ENCODE results near the gene SULT1A1. TPM values are rescaled to one million over a fixed set of nuclear protein-coding genes. Genes with fewer than 3 reads are reported as not detected.

The SULT1A1 gene
- total and polyA plus RNA-seq, 2 of the 13 experiments (the other 11 are each of a cell fraction or from before 2014, with no cell fraction given), result 114 to 147 TPM

DNA sequence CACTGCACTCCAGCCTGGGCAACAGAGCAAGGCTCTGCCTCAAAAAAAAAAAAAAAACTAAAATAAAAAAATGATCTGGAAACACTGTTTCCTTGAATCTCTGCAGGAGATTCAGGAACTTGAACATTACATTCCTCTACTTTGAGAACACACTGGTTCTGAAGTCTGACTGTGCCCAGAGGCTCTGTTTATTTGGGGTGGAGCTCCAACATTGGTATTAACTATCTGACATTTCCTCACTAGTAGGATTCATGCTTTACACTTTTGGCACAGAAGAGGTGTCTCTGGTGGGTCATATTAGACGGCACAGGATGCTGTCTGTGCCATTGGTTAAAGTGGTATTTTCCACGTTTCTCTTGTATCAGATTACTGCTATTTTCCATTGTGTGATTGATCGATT lies 23.4 kb downstream of the SULT1A1 start:
- FAIRE-seq (no peak), ATAC-seq (no peak), DNase-seq (ENCODE audit: low spot score) (no peak)
- Histone ChIP-seq H3K36me3 (replicated peaks in 1 of 2; ENCODE audit: control insufficient read depth in 1 of 2, insufficient read depth in 2 of 2, low read length in 2 of 2) (peaks cover 32 to 67% of the 10 kb centered on the region in 2 experiments), H3K9me3 (ENCODE audit: low read length) (no peaks in the 10 kb centered on the region), H2AFZ (ENCODE audit: low read length) (no peak overlapping the region), H3K79me2 (ENCODE audit: insufficient read depth, low read length) (no peaks in the 10 kb centered on the region), H3K9ac (ENCODE audit: insufficient read depth, low read depth, low read length) (no peak overlapping the region), H3K4me3 (replicated peaks in 1 of 3; ENCODE audit: insufficient read depth in 1 of 3, low read depth in 2 of 3, low read length in 3 of 3) (no peak overlapping the region), H3K4me1 (ENCODE audit: insufficient read depth, low read length) (peaks cover under 1% of the 10 kb centered on the region; the same call in 1 of the 2 replicates), H3K27ac (ENCODE audit: extremely low read length, insufficient read depth, low read length) (no peak overlapping the region), H3K27me3 (ENCODE audit: control insufficient read depth in 1 of 2, insufficient read depth in 2 of 2, low read length in 2 of 2) (no peaks in the 10 kb centered on the region), H3K4me2 (ENCODE audit: low read depth, low read length) (no peak overlapping the region), H4K20me1 (ENCODE audit: insufficient read depth, low read length) (no peaks in the 10 kb centered on the region; the same call in 1 of the 2 replicates)
- WGBS (ENCODE audit: low lambda C conversion rate), result 97% methylated on average over 3 of the region's 3 CpGs
- in situ Hi-C loops (cut with HindIII; ENCODE audit: extremely low pct_ligation_motif_present, low pct_unique_long_range_greater_than_20kb) (no loop called here), intact Hi-C loops (cut with micrococcal nuclease; ENCODE audit: unreplicated experiment) (no loop called here)
- no TSS peak for BruUV-seq (replicated peaks)
- ChIA-PET CTCF (ENCODE audit: low intra/inter-chr PET ratio, low total read pairs) (no interaction called here), POLR2A (interaction anchor here (2.1 kb wide), 1 partner anchor 11 kb away, joined by 7 read pairs; the partner anchor contains the start of gene SULT1A2)
- TF ChIP-seq KMT2B (CRISPR knock-in tag; IDR thresholded peaks at IDR 0.05) (no peak), CREM (IDR thresholded peaks at IDR 0.05) (no peak), CREM (CRISPR knock-in tag; IDR thresholded peaks at IDR 0.05) (no peak)

DNA sequence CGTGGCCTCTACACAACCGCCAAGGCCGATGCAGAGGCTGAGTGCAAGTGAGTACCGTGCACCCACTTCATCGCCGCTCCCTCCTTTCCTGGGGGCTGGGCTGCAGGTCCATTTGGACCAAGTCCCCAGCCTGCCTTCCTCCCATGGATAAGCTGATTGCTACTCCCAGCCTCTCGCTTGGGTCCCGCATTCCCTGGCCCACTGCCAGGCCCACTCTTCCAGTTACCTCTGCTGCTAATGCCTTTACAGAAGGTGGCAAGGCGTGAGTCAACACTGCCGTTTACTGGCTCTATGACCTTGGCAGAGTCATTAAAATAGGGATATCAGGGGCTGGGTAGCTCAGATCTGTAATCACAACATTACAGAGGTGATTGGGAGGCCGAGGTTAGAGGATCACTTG lies 24.2 kb downstream of the SULT1A1 start:
- Histone ChIP-seq H3K9me3 (ENCODE audit: low read length) (no peaks in the 10 kb centered on the region), H3K4me1 (ENCODE audit: insufficient read depth, low read length) (peaks cover 8% of the 10 kb centered on the region), H3K4me3 (replicated peaks in 1 of 3; ENCODE audit: insufficient read depth in 1 of 3, low read depth in 2 of 3, low read length in 3 of 3) (no peak overlapping the region), H4K20me1 (ENCODE audit: insufficient read depth, low read length) (no peaks in the 10 kb centered on the region; the same call in 1 of the 2 replicates), H2AFZ (ENCODE audit: low read length) (no peak overlapping the region), H3K27ac (ENCODE audit: extremely low read length, insufficient read depth, low read length) (no peak overlapping the region), H3K27me3 (ENCODE audit: control insufficient read depth in 1 of 2, insufficient read depth in 2 of 2, low read length in 2 of 2) (no peaks in the 10 kb centered on the region), H3K79me2 (ENCODE audit: insufficient read depth, low read length) (no peaks in the 10 kb centered on the region), H3K9ac (ENCODE audit: insufficient read depth, low read depth, low read length) (no peak overlapping the region), H3K4me2 (ENCODE audit: low read depth, low read length) (no peak overlapping the region), H3K36me3 (replicated peaks in 1 of 2; ENCODE audit: control insufficient read depth in 1 of 2, insufficient read depth in 2 of 2, low read length in 2 of 2) (peaks cover 30 to 65% of the 10 kb centered on the region in 2 experiments)
- in situ Hi-C loops (cut with HindIII; ENCODE audit: extremely low pct_ligation_motif_present, low pct_unique_long_range_greater_than_20kb), result no loop called here
- DNase-seq (ENCODE audit: low spot score) (no peak), ATAC-seq (no peak), FAIRE-seq (no peak)
- no TSS peak for BruUV-seq (replicated peaks)
- intact Hi-C loops (cut with micrococcal nuclease; ENCODE audit: unreplicated experiment), result no loop called here
- WGBS (ENCODE audit: low lambda C conversion rate), result 94% methylated on average over 11 of the region's 11 CpGs
- CTCF ChIA-PET (ENCODE audit: low intra/inter-chr PET ratio, low total read pairs), result no interaction called here
- POLR2A ChIA-PET, result interaction anchor here (2.1 kb wide), 1 partner anchor 11 kb away, joined by 7 read pairs; the partner anchor contains the start of gene SULT1A2
- no peak for TF ChIP-seq GFI1 (CRISPR knock-in tag; IDR thresholded peaks at IDR 0.05; ENCODE audit: borderline replicate concordance)
- TF ChIP-seq KDM2A (CRISPR knock-in tag; IDR thresholded peaks at IDR 0.05; ENCODE audit: borderline replicate concordance, low read depth), result no peak
- no peak for TF ChIP-seq KLF6 (CRISPR knock-in tag; IDR thresholded peaks at IDR 0.05)
- no peak for TF ChIP-seq HMGA1 (CRISPR knock-in tag; conservative IDR thresholded peaks at IDR 0.05)
- TF ChIP-seq NAIF1 (CRISPR knock-in tag; IDR thresholded peaks at IDR 0.05; ENCODE audit: borderline replicate concordance), result no peak
- TF ChIP-seq ZNF709 (CRISPR knock-in tag; IDR thresholded peaks at IDR 0.05), result no peak
- no peak for TF ChIP-seq ZNF75D (CRISPR knock-in tag; IDR thresholded peaks at IDR 0.05; ENCODE audit: borderline replicate concordance)
- TF ChIP-seq NFE2L1 (CRISPR knock-in tag; IDR thresholded peaks at IDR 0.05; ENCODE audit: borderline replicate concordance), result no peak
- no peak for TF ChIP-seq MED8 (CRISPR knock-in tag; IDR thresholded peaks at IDR 0.05; ENCODE audit: insufficient replicate concordance)
- TF ChIP-seq ZNF563 (CRISPR knock-in tag; IDR thresholded peaks at IDR 0.05), result no peak
- TF ChIP-seq, protein P1, sequence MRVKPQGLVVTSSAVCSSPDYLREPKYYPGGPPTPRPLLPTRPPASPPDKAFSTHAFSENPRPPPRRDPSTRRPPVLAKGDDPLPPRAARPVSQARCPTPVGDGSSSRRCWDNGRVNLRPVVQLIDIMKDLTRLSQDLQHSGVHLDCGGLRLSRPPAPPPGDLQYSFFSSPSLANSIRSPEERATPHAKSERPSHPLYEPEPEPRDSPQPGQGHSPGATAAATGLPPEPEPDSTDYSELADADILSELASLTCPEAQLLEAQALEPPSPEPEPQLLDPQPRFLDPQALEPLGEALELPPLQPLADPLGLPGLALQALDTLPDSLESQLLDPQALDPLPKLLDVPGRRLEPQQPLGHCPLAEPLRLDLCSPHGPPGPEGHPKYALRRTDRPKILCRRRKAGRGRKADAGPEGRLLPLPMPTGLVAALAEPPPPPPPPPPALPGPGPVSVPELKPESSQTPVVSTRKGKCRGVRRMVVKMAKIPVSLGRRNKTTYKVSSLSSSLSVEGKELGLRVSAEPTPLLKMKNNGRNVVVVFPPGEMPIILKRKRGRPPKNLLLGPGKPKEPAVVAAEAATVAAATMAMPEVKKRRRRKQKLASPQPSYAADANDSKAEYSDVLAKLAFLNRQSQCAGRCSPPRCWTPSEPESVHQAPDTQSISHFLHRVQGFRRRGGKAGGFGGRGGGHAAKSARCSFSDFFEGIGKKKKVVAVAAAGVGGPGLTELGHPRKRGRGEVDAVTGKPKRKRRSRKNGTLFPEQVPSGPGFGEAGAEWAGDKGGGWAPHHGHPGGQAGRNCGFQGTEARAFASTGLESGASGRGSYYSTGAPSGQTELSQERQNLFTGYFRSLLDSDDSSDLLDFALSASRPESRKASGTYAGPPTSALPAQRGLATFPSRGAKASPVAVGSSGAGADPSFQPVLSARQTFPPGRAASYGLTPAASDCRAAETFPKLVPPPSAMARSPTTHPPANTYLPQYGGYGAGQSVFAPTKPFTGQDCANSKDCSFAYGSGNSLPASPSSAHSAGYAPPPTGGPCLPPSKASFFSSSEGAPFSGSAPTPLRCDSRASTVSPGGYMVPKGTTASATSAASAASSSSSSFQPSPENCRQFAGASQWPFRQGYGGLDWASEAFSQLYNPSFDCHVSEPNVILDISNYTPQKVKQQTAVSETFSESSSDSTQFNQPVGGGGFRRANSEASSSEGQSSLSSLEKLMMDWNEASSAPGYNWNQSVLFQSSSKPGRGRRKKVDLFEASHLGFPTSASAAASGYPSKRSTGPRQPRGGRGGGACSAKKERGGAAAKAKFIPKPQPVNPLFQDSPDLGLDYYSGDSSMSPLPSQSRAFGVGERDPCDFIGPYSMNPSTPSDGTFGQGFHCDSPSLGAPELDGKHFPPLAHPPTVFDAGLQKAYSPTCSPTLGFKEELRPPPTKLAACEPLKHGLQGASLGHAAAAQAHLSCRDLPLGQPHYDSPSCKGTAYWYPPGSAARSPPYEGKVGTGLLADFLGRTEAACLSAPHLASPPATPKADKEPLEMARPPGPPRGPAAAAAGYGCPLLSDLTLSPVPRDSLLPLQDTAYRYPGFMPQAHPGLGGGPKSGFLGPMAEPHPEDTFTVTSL (CRISPR knock-in tag; IDR thresholded peaks at IDR 0.05; ENCODE audit: borderline replicate concordance), result no peak
